Limb (tissue), 2 donors: ENCODE measurements around the gene RNF187.

Experiments
- DNase-seq, 2 donors: peaks; one replicate each; pipeline ENCODE4 v3.0.0-alpha.2; 2016; ENCODE audit errors: extremely low spot score in 2 of 2

Gene RNF187

DNA sequence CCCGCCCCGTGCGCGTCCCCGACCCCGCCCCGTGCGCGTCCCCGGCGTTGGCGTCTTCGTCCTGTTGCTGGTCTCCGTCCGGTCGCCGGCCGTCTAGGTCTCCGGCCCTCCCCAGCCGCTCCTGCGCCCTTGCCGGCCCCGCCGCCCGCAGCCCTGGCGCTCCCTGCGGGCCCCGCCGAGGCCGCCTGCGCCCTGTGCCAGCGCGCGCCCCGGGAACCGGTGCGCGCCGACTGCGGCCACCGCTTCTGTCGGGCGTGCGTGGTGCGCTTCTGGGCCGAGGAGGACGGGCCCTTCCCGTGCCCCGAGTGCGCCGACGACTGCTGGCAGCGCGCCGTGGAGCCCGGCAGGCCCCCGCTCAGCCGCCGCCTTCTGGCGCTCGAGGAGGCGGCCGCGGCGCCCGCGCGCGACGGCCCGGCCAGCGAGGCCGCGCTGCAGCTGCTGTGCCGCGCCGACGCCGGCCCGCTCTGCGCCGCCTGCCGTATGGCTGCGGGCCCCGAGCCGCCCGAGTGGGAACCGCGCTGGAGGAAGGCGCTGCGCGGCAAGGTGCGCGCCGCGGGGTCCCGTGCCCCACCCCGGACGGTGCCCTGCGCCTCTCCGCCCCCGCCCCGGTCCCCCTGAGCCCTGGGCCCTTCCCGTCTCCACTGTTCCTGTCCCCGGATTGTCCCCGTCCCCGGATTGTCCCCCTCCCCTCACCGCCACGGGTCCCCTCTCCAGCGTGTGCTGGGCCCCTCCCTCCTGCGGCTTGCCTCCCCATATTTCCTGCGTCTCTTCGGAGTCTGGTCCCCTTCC lies at the start of gene RNF187:
RNF187 (plus strand) TSS at position 47 of the 789 bp plus-strand sequence.
- DNase-seq, result peak in 1 of 2 donors; percentile 97

DNA sequence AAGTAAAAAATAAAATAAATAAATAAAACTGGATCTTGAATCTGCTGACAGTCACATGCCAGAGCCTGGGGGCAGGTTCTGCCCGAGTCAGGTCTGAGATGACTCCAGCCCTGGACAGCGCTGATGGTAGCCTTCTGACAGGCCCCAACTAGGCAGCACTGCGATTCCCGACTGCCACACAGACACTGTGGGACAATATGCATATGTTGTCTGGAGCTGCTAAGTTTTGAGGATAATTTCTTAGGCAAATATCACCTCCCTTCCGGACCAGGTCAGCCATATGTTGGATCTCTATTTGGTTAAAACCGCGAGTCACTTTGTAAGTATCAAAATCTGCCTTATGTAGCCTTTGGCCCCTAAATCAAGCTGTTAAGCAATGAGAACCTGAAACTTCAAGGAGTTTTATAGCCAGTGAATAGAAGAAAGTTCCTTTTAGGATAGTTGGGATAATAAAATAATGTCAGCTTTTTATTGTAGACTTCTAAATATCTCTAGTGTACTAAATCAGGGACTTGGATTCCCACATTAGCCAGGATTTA lies 49.7 kb upstream of the RNF187 start:
- DNase-seq, result no peak

DNA sequence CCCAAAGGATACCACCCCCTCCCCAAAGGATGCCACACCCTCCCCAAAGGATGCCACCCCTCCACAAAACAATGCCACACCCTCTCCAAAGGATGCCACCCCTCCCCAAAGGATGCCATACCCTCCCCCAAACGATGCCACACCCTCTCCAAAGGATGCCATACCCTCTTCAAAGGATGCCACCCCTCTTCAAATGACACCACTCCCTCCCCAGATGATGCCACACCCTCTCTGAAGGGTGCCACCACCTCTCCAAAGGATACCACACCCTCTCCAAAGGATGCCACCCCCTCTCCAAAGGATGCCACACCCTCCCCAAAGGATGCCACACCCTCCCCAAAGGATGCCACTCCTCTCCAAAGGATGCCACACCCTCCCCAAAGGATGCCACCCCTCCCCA lies 48.9 kb upstream of the RNF187 start:
- no peak for DNase-seq

DNA sequence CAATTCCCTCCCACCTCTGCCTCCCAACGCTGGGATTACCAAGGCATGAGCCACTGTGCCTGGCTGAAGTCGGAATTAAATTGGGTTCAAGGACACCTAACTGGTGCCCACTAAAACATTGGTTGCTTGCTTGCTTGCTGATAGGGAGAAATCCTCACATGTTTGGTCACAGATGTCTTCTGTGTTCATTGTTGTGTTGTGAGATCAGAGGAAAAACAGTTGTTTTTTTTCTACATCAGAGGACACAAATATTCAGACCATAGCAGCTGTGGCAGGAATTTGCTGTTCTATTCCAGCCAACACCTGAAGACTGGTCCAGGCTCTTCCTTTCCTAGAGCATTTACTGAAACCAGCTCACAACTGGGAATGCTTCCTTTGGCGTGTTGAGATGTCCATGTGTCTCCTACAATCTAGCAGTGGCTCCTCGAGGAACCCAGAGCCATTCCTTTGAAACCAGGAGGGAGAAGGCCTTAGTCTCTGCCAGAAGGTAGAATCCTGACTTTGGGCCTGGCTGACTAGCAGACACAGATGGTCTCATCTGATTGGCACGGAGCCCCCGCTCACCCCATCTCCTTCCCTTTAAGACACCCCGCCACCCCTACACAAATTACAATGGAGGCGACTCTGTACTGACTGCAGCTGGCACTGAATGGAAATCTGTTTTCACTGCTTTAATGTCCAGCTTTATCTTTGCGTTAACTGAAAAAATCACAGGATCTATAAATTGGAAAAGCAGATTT lies 46.3 kb upstream of the RNF187 start:
- no peak for DNase-seq

DNA sequence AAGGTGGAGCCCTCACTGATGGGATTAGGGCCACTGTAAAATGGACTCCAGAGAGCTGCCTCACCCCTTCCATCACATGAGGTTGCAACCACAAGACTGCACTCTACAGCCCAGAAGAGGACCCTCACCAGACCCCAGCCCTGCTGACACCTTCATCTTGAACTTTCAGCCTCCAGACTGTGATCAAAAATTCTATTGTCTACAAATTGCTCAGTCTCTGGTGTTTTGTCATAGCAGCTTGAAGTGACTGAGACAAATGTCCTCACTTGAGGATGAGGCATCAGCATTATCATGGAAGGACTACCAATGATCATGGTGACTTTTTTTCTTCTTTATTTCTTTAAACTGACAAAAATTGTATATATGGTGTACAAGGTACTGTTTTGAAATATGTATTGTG lies 43.8 kb upstream of the RNF187 start:
- no peak for DNase-seq

DNA sequence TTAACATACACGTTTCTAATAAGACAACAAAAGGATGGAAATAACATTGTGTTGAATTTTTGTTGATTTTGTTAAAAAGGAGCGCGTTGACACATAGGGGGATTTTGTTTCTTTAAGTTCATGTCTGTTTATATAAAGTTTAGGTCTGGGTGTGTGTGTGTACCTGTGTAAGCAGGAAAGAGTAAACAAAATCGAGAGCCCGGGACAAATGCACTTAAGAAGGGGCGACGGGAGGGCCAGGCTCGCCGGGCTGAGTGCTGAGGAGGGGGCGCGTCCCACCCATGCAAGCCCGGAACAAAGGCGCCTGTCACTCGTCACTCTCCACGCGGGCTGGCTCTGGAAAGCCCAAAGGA lies 41.7 kb upstream of the RNF187 start:
- DNase-seq, result no peak

DNA sequence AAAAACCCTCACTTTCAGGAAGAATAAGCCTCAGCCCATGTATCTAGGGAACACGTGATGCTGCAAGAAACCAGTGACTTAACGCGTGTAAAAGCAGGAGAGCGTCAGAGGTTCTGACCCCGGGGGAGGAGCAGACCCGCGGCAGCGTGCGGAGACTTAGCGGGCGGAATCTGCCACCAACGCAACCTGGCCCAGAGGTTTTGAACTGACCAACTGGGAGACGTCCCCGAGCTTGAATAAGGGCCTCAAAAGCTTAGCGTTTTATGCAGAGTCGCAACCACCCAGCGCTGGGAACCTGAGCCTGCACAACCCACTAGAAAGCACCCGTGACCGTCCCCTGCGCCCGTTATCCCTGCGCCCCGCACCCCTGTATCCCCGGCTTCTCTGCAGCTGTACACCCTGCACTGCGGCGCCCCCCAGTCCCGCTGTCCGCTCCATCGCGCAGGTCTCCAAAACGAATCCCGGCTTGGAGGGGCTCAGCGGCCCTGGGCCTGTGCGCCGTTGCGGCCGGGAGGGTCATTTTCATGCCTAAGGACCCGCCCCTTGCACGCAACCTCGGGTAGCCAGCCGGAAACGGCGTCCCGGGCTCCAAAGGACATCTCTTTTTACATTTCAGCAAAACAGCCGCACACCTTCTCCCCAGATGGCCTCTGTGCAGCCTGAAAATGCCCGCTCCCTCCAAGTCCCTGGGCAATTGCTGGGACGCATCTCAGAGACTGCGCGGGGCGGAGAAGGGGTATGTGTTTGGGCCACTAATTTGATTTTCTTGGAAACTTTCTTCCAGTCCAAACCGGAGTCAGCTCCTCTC lies 41.1 kb upstream of the RNF187 start:
- peak in 1 of 2 donors; percentile 61 for DNase-seq

DNA sequence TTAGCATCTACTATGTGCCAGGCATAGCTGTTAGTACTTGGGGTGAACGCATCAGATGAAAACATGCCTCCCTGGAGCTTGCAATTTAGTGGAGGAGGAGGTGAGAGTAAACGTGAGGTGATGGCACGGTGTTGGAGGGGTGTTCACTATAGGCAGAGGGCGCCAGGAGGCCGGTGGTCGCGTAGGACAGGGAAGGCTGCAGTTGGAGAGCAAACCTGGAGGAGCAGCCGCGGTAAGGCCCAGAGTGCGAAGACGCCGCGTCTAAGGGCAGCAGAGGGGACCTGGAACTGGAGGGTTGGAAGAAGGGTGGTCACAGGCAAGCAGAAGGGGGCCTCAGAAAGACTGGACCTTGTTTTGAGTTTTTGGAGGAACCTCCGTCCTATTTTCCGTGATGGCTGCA lies 40.3 kb upstream of the RNF187 start:
- DNase-seq, result no peak

DNA sequence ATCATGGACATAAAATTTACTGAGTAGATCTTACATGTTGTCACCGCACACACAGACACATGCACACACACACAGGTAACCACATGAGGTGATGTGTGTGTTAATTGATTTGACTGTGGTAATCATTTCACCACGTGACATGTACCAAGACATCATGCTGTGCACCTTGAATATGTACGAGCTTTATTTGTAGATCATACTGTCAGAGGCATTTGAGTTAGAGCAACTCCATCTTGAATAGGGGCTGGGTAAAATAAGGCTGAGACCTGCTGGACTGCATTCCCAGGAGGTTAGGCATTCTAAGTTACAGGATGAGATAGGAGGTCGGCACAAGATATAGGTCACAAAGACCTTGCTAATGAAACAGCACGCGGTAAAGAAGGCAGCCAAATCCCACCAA lies 38.8 kb upstream of the RNF187 start:
- DNase-seq, result no peak

DNA sequence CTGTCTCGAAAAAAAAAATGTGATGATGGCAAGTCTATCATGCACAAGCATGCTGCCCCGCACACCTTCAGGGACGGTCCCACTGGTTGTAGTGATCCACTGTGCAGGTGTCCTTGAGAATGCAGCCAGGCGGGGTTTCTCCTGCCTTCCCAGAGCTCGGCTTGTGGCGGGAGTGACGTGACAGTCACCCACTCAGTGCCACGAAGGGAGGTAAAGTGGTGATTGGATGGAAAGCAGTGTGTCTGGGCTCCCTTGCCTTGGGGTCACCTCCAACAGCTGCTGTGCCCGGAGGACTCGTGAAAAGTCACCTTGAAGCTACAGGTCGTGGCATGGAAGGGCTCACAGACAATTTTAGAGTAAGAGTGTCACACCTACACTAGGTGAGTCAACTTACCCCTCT lies 37.0 kb upstream of the RNF187 start:
- DNase-seq, result no peak

DNA sequence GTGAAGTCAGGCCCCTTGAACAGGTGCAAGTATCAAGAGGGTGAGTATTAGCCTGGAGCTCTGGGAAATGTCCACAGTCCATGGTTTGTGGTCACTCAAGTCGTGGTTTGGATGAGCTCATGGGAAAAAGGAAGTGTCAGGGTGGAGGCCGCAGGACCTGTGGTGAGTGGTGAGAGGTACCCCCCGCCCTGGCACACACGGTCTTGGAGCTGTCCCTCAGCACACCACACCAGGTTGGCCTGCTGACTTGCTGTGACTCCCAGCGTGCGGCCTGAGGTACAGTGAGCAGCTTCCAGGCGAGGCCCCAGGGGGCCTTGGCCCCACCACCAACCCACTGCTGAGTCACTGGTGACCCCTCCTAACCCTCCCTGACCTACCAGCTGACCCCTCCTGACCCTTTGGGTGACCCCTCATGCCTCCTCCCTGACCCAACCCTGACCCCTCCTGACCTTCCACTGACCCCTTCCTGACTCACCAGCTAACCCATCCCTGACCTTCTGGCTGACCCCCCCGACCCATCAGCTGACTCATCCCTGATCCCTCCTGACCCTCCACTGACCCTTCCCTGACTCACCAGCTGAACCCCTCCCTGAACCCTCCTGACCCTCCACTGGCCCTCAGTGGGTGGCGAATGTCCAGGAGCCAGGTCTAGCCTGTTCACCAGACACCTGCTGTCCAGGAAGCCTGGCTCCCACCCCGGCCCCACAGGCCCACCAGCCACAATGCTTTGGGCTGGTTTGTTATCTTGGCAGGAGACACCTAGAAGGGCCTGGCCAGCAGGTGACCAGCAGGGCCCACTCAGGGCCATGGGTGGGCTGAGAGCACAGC lies 34.8 kb upstream of the RNF187 start:
- DNase-seq, result no peak

DNA sequence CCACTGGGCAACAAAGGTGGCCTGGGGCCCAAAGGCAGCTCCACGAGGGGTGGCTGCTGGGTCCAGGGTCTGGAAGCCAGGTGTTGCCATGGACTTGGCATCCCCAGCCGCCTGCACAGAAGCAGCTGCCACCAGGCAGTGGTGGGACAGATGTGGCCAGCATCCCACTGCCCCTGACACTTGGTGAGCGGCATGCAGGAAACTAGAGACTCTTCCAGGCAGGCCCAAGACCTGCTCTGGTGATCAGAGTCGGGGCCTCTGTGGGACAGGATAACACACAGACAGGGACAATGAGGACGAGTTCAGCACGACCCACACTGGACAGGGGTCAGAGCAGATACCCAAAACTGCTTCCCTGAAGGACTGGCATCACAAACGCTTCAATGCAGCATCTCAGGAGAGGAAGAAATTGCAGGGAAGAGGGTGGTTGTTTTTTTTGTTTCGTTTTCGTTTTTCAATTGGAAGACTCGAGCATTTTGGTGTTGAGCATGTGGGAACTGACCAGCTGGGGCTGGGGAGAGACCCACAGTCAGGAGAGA lies 34.1 kb upstream of the RNF187 start:
- no peak for DNase-seq

DNA sequence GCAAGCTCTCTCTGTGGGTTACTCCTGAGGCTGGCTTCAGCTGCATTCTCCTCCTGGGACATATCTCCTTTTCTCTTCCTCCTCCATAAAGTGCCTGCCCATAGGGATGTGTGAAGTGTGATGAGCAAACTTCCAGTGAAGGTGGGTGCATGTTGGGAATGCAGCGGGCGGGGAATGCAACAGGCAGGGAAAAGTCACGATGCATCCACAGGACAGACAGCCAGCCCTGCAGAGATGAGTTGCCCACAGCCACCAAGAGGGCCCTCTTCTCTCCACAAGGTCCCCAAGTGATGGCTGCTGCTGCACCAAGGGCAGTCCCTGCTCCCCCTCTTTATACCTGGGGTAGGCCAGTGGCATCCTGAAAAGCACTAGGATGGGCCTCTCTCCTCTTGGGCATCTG lies 33.6 kb upstream of the RNF187 start:
- no peak for DNase-seq

DNA sequence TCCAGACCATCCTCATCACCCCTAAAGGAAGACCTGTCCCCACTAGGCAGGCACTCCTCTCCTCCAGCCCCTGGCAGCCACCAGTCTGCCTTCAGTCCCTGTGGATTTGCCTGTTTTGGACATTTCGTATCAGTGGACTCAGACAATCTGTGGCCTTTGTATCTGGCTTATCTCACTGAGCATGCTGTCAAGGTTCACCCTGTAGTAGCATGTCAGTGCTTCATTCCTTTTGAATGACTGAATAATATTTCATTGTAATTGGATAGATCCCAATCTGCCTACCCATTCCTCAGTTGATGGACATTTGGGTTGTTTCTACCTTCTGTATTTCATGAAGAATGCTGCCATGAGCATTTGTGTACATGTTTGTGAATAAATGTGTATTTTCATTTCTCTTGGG lies 32.9 kb upstream of the RNF187 start:
- DNase-seq, result no peak

DNA sequence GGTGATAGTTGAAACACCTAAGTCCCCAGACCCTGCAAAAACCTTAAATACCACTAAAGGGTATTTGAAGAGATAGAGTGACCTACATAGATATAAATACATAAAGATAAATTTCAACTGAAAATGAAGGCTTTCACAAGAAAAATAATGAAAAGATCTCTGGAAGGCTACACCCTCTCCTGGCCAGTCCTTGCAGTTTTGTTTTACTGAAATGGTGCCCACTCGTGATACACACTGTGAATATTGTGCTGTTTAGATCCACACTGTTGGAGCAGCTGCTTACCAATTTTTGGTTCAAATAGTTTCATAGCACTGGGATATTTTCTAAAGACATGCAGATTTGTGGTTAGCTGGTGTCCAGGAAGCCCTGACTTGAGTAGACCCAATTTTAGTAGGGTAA lies 31.5 kb upstream of the RNF187 start:
- no peak for DNase-seq

DNA sequence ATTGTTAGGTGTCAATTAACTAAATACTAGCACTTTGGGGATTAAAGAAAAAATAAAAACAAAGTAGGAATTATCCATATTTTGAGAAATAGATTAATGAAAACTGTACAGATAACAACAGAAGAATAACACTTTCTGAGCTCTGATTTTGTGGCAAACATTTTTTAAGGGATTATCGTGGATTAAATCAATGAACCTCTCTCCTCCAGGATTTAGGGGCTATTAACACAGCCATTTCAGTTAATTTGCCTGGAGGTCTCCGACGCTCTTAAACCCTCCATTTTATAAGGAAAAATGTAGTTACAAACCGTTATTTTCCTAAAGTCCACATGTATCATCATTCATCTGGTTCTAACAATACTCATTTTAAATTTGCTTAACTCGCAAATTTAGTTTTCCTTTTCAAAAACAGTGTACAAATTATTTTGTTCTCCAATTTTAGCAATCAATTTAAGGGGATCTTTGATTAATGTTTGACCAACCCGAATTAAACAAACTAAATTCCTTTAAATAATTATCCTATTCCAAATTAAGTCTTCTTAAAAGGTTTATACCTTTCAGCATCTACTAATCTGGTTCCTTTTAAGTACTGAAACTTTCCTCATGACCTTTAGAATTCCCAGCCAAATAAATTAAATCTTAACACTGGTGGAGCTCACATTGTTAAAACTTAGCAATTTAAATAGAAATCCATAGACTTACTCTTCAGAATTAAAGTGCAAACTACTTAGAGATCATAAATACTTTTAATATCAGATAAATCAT lies 30.7 kb upstream of the RNF187 start:
- DNase-seq, result no peak

DNA sequence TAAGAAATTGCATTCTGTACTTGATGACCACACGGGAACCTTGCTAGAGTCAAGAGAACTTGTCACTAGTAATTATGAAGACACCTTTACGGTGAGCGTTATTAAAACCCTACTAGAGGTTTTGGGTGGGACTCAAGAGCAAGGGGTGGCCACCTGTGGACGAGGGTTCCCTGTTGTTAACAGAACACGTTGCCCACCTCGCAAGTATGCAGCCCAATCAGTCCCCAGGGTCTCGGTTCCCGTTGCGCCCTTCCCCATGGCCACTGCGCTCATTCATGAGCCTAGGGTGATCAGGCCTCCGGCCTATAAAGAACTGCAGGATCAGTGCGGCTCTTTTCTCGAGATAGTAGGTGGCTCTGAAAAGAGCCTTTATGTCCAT lies 30.2 kb upstream of the RNF187 start:
- DNase-seq, result no peak

DNA sequence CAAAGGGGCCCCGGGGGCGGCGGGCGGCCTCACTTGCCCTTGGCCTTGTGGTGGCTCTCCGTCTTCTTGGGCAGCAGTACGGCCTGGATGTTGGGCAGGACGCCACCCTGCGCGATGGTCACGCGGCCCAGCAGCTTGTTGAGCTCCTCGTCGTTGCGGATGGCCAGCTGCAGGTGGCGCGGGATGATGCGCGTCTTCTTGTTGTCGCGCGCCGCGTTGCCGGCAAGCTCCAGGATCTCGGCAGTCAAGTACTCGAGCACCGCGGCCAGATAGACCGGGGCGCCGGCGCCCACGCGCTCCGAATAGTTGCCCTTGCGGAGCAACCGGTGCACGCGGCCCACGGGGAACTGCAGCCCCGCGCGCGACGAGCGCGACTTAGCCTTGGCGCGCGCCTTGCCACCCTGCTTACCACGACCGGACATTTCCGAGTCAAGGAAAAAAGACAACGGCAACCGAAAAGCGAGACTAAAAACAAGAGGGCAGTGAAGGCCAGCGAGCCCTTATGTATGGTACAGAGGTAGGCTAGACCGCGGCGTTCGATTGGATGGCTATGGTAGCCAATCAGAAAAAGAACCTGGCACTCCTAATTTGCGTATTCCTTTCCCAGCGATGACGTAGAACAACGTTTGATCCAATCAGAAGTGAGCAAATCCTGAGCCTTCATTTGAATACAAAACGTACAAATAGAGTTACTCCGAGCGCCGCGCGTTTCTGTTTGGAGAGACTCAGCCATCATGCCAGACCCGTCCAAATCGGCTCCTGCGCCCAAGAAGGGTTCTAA lies 29.6 kb upstream of the RNF187 start:
- peak; percentile 91 to 98 for DNase-seq
